Ovary (tissue), 9 donors: ENCODE measurements around the gene H6PD. TPM values are rescaled to one million over a fixed set of nuclear protein-coding genes. Genes with fewer than 3 reads are reported as not detected.

Experiments used
- DNase-seq, 5 donors: peaks; one replicate each; pipeline ENCODE4 v3.0.0-alpha.2; 2019 to 2020
- H3K27ac ChIP-seq, 2 donors: fragments of 200-600 bp; one replicate each; pipeline versions ENCODE4 v1.5.1 to v1.8.0; 2019 to 2022
- H3K27me3 ChIP-seq: fragments of 200-600 bp; one replicate; pipeline ENCODE4 v1.8.0; 2022
- H3K36me3 ChIP-seq: fragments of 200-600 bp; sonication (generic); one replicate; pipeline ENCODE4 v1.5.1; 2019
- H3K4me1 ChIP-seq: one replicate; pipeline ENCODE4 v1.8.1; 2013; ENCODE audit warnings: mild to moderate bottlenecking, moderate library complexity; ENCODE audit not compliant: insufficient read depth
- H3K4me3 ChIP-seq: fragments of 200-600 bp; sonication (generic); one replicate; pipeline ENCODE4 v1.5.1; 2017
- H3K9me3 ChIP-seq, 2 donors: fragments of 200-600 bp in 1 of 2; sonication (generic) in 1 of 2; one replicate each; pipeline versions ENCODE4 v1.5.1 to v1.8.1; 2013 to 2019; ENCODE audit warnings: mild to moderate bottlenecking in 1 of 2, moderate library complexity in 1 of 2
- CTCF ChIP-seq, 3 donors: fragments of 450-650 bp in 2 of 3; fragments of 200-600 bp in 1 of 3; IDR thresholded peaks; one replicate each; pipeline versions ENCODE4 v1.5.1 to v1.8.0; 2016 to 2022; ENCODE audit warnings: antibody characterized with exemption in 3 of 3, mild to moderate bottlenecking in 1 of 3
- EP300 ChIP-seq: sonication (generic); formaldehyde crosslinking; IDR thresholded peaks from one replicate; pipeline ENCODE4 v1.6.1; 2017; ENCODE audit warnings: antibody characterized with exemption
- POLR2A ChIP-seq: fragments of 450-650 bp; IDR thresholded peaks from one replicate; pipeline ENCODE4 v1.6.1; 2017; ENCODE audit warnings: antibody characterized with exemption, mild to moderate bottlenecking, moderate library complexity
- WGBS, 3 donors: extraction: QIAGEN DNeasy Blood & Tissue Kit in 1 of 3; methylation state at CpG; one replicate each; pipeline versions ENCODE4 v1.1.5 to v1.1.7; 2013 to 2017; 5-methylcytosine and 5-hydroxymethylcytosine counted together
- intact Hi-C, 4 donors: fragments of 100-400 bp; cut with DNase I; formaldehyde crosslinking; loops; one replicate each; pipeline versions ENCODE4 v1.11.0 to v1.15.1; 2022 to 2023
- polyA plus RNA-seq, 2 donors: library from polyadenylated mRNA; stranded (reverse); fragments of 200-250 nt in 1 of 2; fragments of 350-450 nt in 1 of 2; fragmentation: Illumina TruSeq in 1 of 2; extraction: RNeasy Lipid Tissue Mini Kit (QIAGEN cat#74804) in 1 of 2; gene quantifications; one replicate each; pipeline ENCODE4 v1.2.3, GENCODE V29; 2013 to 2014
- total RNA-seq, 7 donors: library from RNA; depleted of rRNA in 2 of 7; stranded (reverse); fragments of >200 nt in 2 of 7; fragmentation: NEBNext Ultra II Directional in 3 of 7; extraction: Animal tissue kit (Norgen Biotek cat#: 25700) in 3 of 7; gene quantifications; one replicate each; pipeline versions ENCODE4 v1.1.0 to v1.2.4, GENCODE V29; 2016 to 2023
- donor health status: DM: no; HTN: no; CAD: no; lungs with moderate emphysema.
- donor health status: DM: no; HTN: no; CAD: no.
- donor health status: Bipolar disorder and iron deficiency.
- donor health status: DM: yes; HTN: yes; CAD: no.
- donor health status: DM: no; HTN: no; CAD: no.
- donor health status: DM: yes; HTN: yes; CAD: no.

H6PD gene
- total and polyA plus RNA-seq, 9 donors, result 47.0 to 148 (median 89.7) TPM

- Histone ChIP-seq H3K27ac (peak overlapping the region; percentile 15 to 76), H3K9me3 (no peaks in the 10 kb centered on the region), H3K4me1 (peaks cover 40% of the 10 kb centered on the region), H3K36me3 (no peaks in the 10 kb centered on the region), H3K4me3 (no peak overlapping the region), H3K27me3 (no peaks in the 10 kb centered on the region)
- WGBS, 3 donors, result 45 to 73% (median 61%) methylated on average over 8 of the region's 8 CpGs
- no peak for DNase-seq
- TF ChIP-seq POLR2A (no peak), CTCF (IDR thresholded peaks at IDR 0.05) (no peak), EP300 (no peak)
- intact Hi-C loops, result no loop called here
Observed at GRCh38 chr1:9253004-9253403, 18.4 kb downstream of the H6PD start.

DNA sequence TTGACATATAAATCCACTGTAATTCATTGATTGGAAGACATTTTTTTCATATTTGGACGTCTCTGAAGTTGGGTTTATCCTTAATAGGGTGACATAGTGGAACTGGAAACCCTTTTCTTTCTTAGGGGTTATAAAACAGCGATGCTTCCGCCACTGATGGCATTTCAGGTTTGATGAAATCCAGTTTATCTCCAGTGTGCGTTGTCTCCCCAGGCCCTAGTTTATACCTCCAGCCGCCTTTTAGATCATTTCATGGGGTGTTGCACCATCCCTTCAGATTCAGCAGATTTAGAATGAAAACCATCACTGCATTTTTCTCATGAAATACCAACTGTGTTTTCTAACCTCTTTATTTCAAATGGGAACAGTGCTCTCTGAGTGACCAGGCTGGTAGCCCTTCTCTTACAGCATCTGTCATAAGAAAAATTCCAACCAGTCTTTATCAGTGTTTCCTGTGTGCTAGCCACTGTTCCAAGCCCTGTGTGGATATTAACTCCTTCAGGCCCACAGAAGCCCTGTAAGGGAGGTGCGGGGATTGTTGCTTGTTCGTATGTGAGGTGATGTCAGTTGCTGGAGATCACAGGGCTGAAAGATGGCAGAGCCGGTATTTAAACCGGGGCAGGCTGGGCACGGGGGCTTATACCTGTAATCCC, 19.0 kb downstream of the H6PD start:
- H3K4me3 ChIP-seq, result no peak overlapping the region
- intact Hi-C loops, result no loop called here
- no peaks in the 10 kb centered on the region for H3K36me3 ChIP-seq
- DNase-seq, result no peak
- peak overlapping the region in 1 of 2 donors; percentile 76 for H3K27ac ChIP-seq
- H3K9me3 ChIP-seq, result no peaks in the 10 kb centered on the region
- WGBS, 3 donors, result 48 to 61% (median 60%) methylated on average over 10 of the region's 10 CpGs
- no peak for TF ChIP-seq EP300
- no peak for TF ChIP-seq POLR2A
- TF ChIP-seq CTCF (IDR thresholded peaks at IDR 0.05), result no peak
- peaks cover 42% of the 10 kb centered on the region for H3K4me1 ChIP-seq
- no peaks in the 10 kb centered on the region for H3K27me3 ChIP-seq

DNA sequence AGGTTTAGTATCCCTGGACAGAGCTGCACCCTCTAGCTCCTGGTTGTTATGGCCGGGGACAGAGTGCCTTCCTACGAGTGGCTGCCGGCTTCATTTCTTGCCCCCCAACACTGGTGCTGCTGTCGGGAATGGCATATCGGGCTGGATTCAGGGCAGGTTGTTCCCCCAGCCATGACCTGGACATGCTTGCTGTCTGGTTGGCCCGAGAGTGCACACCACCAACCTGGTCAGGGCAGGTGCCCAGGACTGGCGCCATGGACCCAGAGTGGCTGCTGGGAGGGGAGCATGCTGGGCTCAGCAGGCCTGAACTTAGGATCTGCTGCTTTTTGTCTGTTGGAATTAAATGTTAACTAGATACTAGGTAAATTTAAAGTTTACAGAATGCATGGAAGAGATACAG, 21.8 kb downstream of the H6PD start:
- H3K4me3 ChIP-seq, result no peak overlapping the region
- peaks cover 23% of the 10 kb centered on the region for H3K4me1 ChIP-seq
- intact Hi-C loops, result no loop called here

GRCh38 chr1:9257851-9258250, 23.3 kb downstream of the H6PD start:
- no peak overlapping the region for H3K27ac ChIP-seq
- TF ChIP-seq EP300, result no peak
- peaks cover 18% of the 10 kb centered on the region for H3K4me1 ChIP-seq
- 90 to 96% (median 94%) methylated on average over 22 of the region's 22 CpGs for WGBS, 3 donors
- H3K27me3 ChIP-seq, result no peaks in the 10 kb centered on the region
- intact Hi-C loops, result no loop called here
- DNase-seq, result peak in 1 of 5 donors; percentile 30
- H3K36me3 ChIP-seq, result no peaks in the 10 kb centered on the region
- H3K9me3 ChIP-seq, result no peaks in the 10 kb centered on the region
- H3K4me3 ChIP-seq, result no peak overlapping the region

More for the DNA sequence above, 21.8 kb downstream of the H6PD start:
- no peaks in the 10 kb centered on the region for H3K36me3 ChIP-seq
- no peak for DNase-seq
- TF ChIP-seq POLR2A (no peak), CTCF (IDR thresholded peaks at IDR 0.05) (no peak)
- peak overlapping the region in 1 of 2 donors; percentile 46 for H3K27ac ChIP-seq
- H3K9me3 ChIP-seq, result no peaks in the 10 kb centered on the region
- WGBS, 3 donors, result 83 to 89% (median 87%) methylated on average over 7 of the region's 7 CpGs
- H3K27me3 ChIP-seq, result no peaks in the 10 kb centered on the region

- no peak for TF ChIP-seq EP300
- TF ChIP-seq POLR2A, result no peak
- no peak for TF ChIP-seq CTCF (IDR thresholded peaks at IDR 0.05)
- WGBS, 3 donors, result 96 to 98% (median 97%) methylated on average over 9 of the region's 9 CpGs
- peaks cover 18% of the 10 kb centered on the region for H3K4me1 ChIP-seq
- H3K27ac ChIP-seq, result no peak overlapping the region
- no peak overlapping the region for H3K4me3 ChIP-seq
- intact Hi-C loops, result no loop called here
- H3K36me3 ChIP-seq, result no peaks in the 10 kb centered on the region
- no peaks in the 10 kb centered on the region for H3K9me3 ChIP-seq
- no peak for DNase-seq
- no peaks in the 10 kb centered on the region for H3K27me3 ChIP-seq
Observed at GRCh38 chr1:9258629-9259028, 24.1 kb downstream of the H6PD start.
